ENCODE data around the gene LAMB4. TPM values are rescaled to one million over a fixed set of nuclear protein-coding genes. Genes with fewer than 3 reads are reported as not detected.

LAMB4 gene
- total and polyA plus RNA-seq, 2 donors (not counting 1 experiment from before 2014, with no cell fraction given), result 0.17 to 0.57 TPM

GRCh38 chr7:108014215-108014614 is 115.9 kb downstream of the LAMB4 start:
- Histone ChIP-seq H4K20me1 (ENCODE audit: control insufficient read depth, extremely low read depth, insufficient read depth, low read length) (no peaks in the 10 kb centered on the region), H3K36me3 (ENCODE audit: control insufficient read depth, insufficient read depth, low read length) (no peaks in the 10 kb centered on the region), H3K4me1 (ENCODE audit: control insufficient read depth, extremely low read depth, insufficient read depth, low read length) (peaks cover 10% of the 10 kb centered on the region), H3K27me3 (ENCODE audit: control insufficient read depth, insufficient read depth, low read length) (no peaks in the 10 kb centered on the region), H3K79me2 (ENCODE audit: control insufficient read depth, insufficient read depth, low read length) (no peaks in the 10 kb centered on the region), H2AFZ (ENCODE audit: low read length) (no peak overlapping the region), H3K27ac (ENCODE audit: insufficient read depth, low read length) (no peak overlapping the region), H3K4me3 (replicated peaks in 1 of 4; ENCODE audit: control extremely low read depth in 1 of 4, insufficient read depth in 1 of 4, low read depth in 3 of 4, low read length in 4 of 4) (no peak overlapping the region), H3K4me2 (ENCODE audit: extremely low read depth, insufficient read depth, low read length) (no peak overlapping the region), H3K9ac (ENCODE audit: insufficient read depth, low read length) (no peak overlapping the region), H3K9me3 (ENCODE audit: control insufficient read depth, insufficient read depth, low read depth, low read length) (no peaks in the 10 kb centered on the region)
- TF ChIP-seq CTCF (conservative IDR thresholded peaks at IDR 0.05 in 1 of 2, IDR thresholded peaks at IDR 0.05 in 1 of 2; ENCODE audit: low read depth in 1 of 2, low read length in 2 of 2), result no peak
- TF ChIP-seq EZH2 (IDR thresholded peaks at IDR 0.05; ENCODE audit: low read length, missing control alignments), result no peak
- DNase-seq (ENCODE audit: low read depth in 2 of 2), result peak in 1 of 2 donors; percentile 70

- H3K4me2 ChIP-seq (ENCODE audit: extremely low read depth, insufficient read depth, low read length), result no peak overlapping the region
- no peak overlapping the region for H3K27ac ChIP-seq (ENCODE audit: insufficient read depth, low read length)
- H3K4me3 ChIP-seq (replicated peaks in 1 of 4; ENCODE audit: control extremely low read depth in 1 of 4, insufficient read depth in 1 of 4, low read depth in 3 of 4, low read length in 4 of 4), result no peak overlapping the region
- no peak overlapping the region for H3K9ac ChIP-seq (ENCODE audit: insufficient read depth, low read length)
- TF ChIP-seq CTCF (conservative IDR thresholded peaks at IDR 0.05 in 1 of 2, IDR thresholded peaks at IDR 0.05 in 1 of 2; ENCODE audit: low read depth in 1 of 2, low read length in 2 of 2) (no peak), EZH2 (IDR thresholded peaks at IDR 0.05; ENCODE audit: low read length, missing control alignments) (no peak)
- H3K9me3 ChIP-seq (ENCODE audit: control insufficient read depth, insufficient read depth, low read depth, low read length), result no peaks in the 10 kb centered on the region
- H3K27me3 ChIP-seq (ENCODE audit: control insufficient read depth, insufficient read depth, low read length), result no peaks in the 10 kb centered on the region
- H3K4me1 ChIP-seq (ENCODE audit: control insufficient read depth, extremely low read depth, insufficient read depth, low read length), result peaks cover 8% of the 10 kb centered on the region
- no peaks in the 10 kb centered on the region for H4K20me1 ChIP-seq (ENCODE audit: control insufficient read depth, extremely low read depth, insufficient read depth, low read length)
- H3K36me3 ChIP-seq (ENCODE audit: control insufficient read depth, insufficient read depth, low read length), result no peaks in the 10 kb centered on the region
- no peaks in the 10 kb centered on the region for H3K79me2 ChIP-seq (ENCODE audit: control insufficient read depth, insufficient read depth, low read length)
- peak; percentile 68 to 78 for DNase-seq (ENCODE audit: low read depth in 2 of 2)
- H2AFZ ChIP-seq (ENCODE audit: low read length), result no peak overlapping the region
Measured at GRCh38 chr7:108012499-108013430, 117.4 kb downstream of the LAMB4 start.

- H3K9me3 ChIP-seq (ENCODE audit: control insufficient read depth, insufficient read depth, low read depth, low read length), result no peaks in the 10 kb centered on the region
- H3K4me1 ChIP-seq (ENCODE audit: control insufficient read depth, extremely low read depth, insufficient read depth, low read length), result peaks cover 4% of the 10 kb centered on the region
- H3K36me3 ChIP-seq (ENCODE audit: control insufficient read depth, insufficient read depth, low read length), result no peaks in the 10 kb centered on the region
- no peak overlapping the region for H3K4me3 ChIP-seq (replicated peaks in 1 of 4; ENCODE audit: control extremely low read depth in 1 of 4, insufficient read depth in 1 of 4, low read depth in 3 of 4, low read length in 4 of 4)
- no peaks in the 10 kb centered on the region for H3K27me3 ChIP-seq (ENCODE audit: control insufficient read depth, insufficient read depth, low read length)
- no peaks in the 10 kb centered on the region for H4K20me1 ChIP-seq (ENCODE audit: control insufficient read depth, extremely low read depth, insufficient read depth, low read length)
- H3K9ac ChIP-seq (ENCODE audit: insufficient read depth, low read length), result no peak overlapping the region
- TF ChIP-seq CTCF (conservative IDR thresholded peaks at IDR 0.05 in 1 of 2, IDR thresholded peaks at IDR 0.05 in 1 of 2; ENCODE audit: low read depth in 1 of 2, low read length in 2 of 2), result no peak
- TF ChIP-seq EZH2 (IDR thresholded peaks at IDR 0.05; ENCODE audit: low read length, missing control alignments), result no peak
- DNase-seq (ENCODE audit: low read depth in 2 of 2), result no peak
- no peaks in the 10 kb centered on the region for H3K79me2 ChIP-seq (ENCODE audit: control insufficient read depth, insufficient read depth, low read length)
- H3K4me2 ChIP-seq (ENCODE audit: extremely low read depth, insufficient read depth, low read length), result no peak overlapping the region
- H2AFZ ChIP-seq (ENCODE audit: low read length), result no peak overlapping the region
- no peak overlapping the region for H3K27ac ChIP-seq (ENCODE audit: insufficient read depth, low read length)
Measured at GRCh38 chr7:108010377-108010776, 119.8 kb downstream of the LAMB4 start.
